ENCODE data around the gene SLC39A7.

SLC39A7 gene

GRCh38 chr6:33163540-33163939 lies 37.1 kb upstream of the SLC39A7 start:
- no peak for ATAC-seq
- TF ChIP-seq OSR1 (CRISPR knock-in tag; IDR thresholded peaks at IDR 0.05) (no peak), GLIS3 (CRISPR knock-in tag; IDR thresholded peaks at IDR 0.05) (no peak), ESRRG (CRISPR knock-in tag; IDR thresholded peaks at IDR 0.05) (no peak), CSDC2 (CRISPR knock-in tag; IDR thresholded peaks at IDR 0.05) (no peak), ISL1 (CRISPR knock-in tag; IDR thresholded peaks at IDR 0.05) (no peak), ZC3H10 (CRISPR knock-in tag; IDR thresholded peaks at IDR 0.05) (no peak), ZNF8 (CRISPR knock-in tag; IDR thresholded peaks at IDR 0.05) (no peak), ZNF565 (CRISPR knock-in tag; conservative IDR thresholded peaks at IDR 0.05; ENCODE audit: low read depth) (no peak), BACH2 (CRISPR knock-in tag; IDR thresholded peaks at IDR 0.05; ENCODE audit: borderline replicate concordance) (no peak), PPARA (CRISPR knock-in tag; IDR thresholded peaks at IDR 0.05; ENCODE audit: borderline replicate concordance) (no peak), ARNTL (CRISPR knock-in tag; IDR thresholded peaks at IDR 0.05; ENCODE audit: borderline replicate concordance, low read depth) (no peak), TSHZ2 (CRISPR knock-in tag; IDR thresholded peaks at IDR 0.05) (no peak), POU6F1 (CRISPR knock-in tag; IDR thresholded peaks at IDR 0.05; ENCODE audit: borderline replicate concordance, low read depth) (no peak), ZFP30 (CRISPR knock-in tag; IDR thresholded peaks at IDR 0.05) (no peak)

- no peak for ATAC-seq
- no peak for TF ChIP-seq ARNTL (CRISPR knock-in tag; IDR thresholded peaks at IDR 0.05; ENCODE audit: borderline replicate concordance, low read depth)
- no peak for TF ChIP-seq POU6F1 (CRISPR knock-in tag; IDR thresholded peaks at IDR 0.05; ENCODE audit: borderline replicate concordance, low read depth)
- no peak for TF ChIP-seq CSRNP3 (CRISPR knock-in tag; IDR thresholded peaks at IDR 0.05)
- TF ChIP-seq GLIS3 (CRISPR knock-in tag; IDR thresholded peaks at IDR 0.05), result no peak
- TF ChIP-seq TSHZ2 (CRISPR knock-in tag; IDR thresholded peaks at IDR 0.05), result no peak
Observed at GRCh38 chr6:33164176-33164575, 36.5 kb upstream of the SLC39A7 start.

- no peak for ATAC-seq
- no peak for TF ChIP-seq CSDC2 (CRISPR knock-in tag; IDR thresholded peaks at IDR 0.05)
- TF ChIP-seq POU6F1 (CRISPR knock-in tag; IDR thresholded peaks at IDR 0.05; ENCODE audit: borderline replicate concordance, low read depth), result no peak
- TF ChIP-seq BACH2 (CRISPR knock-in tag; IDR thresholded peaks at IDR 0.05; ENCODE audit: borderline replicate concordance), result no peak
- TF ChIP-seq PPARA (CRISPR knock-in tag; IDR thresholded peaks at IDR 0.05; ENCODE audit: borderline replicate concordance), result no peak
- TF ChIP-seq TOX (CRISPR knock-in tag; IDR thresholded peaks at IDR 0.05; ENCODE audit: borderline replicate concordance), result no peak
- no peak for TF ChIP-seq ZC3H10 (CRISPR knock-in tag; IDR thresholded peaks at IDR 0.05)
- TF ChIP-seq ZNF8 (CRISPR knock-in tag; IDR thresholded peaks at IDR 0.05), result no peak
- no peak for TF ChIP-seq SNAI2 (CRISPR knock-in tag; IDR thresholded peaks at IDR 0.05)
- no peak for TF ChIP-seq CREB5 (CRISPR knock-in tag; IDR thresholded peaks at IDR 0.05; ENCODE audit: low read depth)
- no peak for TF ChIP-seq CSRNP3 (CRISPR knock-in tag; IDR thresholded peaks at IDR 0.05)
- TF ChIP-seq OSR1 (CRISPR knock-in tag; IDR thresholded peaks at IDR 0.05), result no peak
- TF ChIP-seq GLIS3 (CRISPR knock-in tag; IDR thresholded peaks at IDR 0.05), result no peak
Observed at GRCh38 chr6:33164665-33165373, 35.8 kb upstream of the SLC39A7 start.
